ENCODE measurements around the gene FMNL2.
A peak's percentile ranks its signal among the peaks of the same experiment; 100 is the strongest.

The FMNL2 gene

DNA sequence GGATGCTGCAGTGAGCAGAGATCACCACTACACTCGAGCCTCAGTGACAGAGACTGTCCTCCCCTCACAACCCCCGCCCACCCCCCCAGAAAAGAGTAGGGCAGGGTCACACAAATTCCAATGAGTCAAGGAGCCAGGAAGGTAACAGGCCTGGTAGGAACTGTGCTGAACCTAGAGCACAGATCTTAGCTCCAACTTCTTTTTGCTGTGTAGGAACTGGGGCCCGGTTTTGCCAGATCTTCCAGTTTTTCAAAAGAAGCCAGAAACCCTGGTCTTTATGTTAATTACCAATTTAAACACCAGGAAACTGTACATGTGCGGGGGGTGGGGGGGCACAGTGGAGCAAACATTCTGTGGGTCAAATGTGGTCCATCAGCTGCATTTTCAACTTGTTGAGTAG is 311.3 kb downstream of the FMNL2 start:
- Mint-ChIP-seq H3K4me3 (no peak overlapping the region), H3K9me3 (no peaks in the 10 kb centered on the region), H3K27ac (no peak overlapping the region), H3K27me3 (no peaks in the 10 kb centered on the region), H3K36me3 (ENCODE audit: low read depth) (peaks cover 8% of the 10 kb centered on the region), H3K4me1 (ENCODE audit: low read depth) (no peaks in the 10 kb centered on the region)

DNA sequence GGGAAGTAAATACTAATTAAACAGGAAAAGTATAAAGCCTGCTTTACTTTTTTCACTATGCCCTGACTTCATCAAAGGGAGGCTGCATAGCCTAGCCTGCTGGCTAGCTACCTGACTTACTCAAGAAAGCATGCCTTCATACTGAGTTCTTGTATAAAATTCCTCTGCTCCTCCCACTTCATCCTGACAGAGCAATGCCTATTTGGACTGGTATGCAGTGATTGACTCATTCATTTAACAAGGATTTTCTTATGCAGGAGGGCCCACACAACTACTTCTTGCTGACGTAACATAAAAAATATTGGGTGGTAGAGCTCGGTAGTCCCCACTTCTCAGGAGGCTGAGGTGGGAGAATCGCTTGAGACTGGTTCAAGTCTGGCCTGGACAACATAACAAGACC is 311.8 kb downstream of the FMNL2 start:
- H3K4me1 Mint-ChIP-seq (ENCODE audit: low read depth) = no peaks in the 10 kb centered on the region
- no peaks in the 10 kb centered on the region for H3K9me3 Mint-ChIP-seq
- H3K27me3 Mint-ChIP-seq = no peaks in the 10 kb centered on the region
- H3K36me3 Mint-ChIP-seq (ENCODE audit: low read depth) = peaks cover 9% of the 10 kb centered on the region
- H3K4me3 Mint-ChIP-seq = no peak overlapping the region
- H3K27ac Mint-ChIP-seq = no peak overlapping the region

DNA sequence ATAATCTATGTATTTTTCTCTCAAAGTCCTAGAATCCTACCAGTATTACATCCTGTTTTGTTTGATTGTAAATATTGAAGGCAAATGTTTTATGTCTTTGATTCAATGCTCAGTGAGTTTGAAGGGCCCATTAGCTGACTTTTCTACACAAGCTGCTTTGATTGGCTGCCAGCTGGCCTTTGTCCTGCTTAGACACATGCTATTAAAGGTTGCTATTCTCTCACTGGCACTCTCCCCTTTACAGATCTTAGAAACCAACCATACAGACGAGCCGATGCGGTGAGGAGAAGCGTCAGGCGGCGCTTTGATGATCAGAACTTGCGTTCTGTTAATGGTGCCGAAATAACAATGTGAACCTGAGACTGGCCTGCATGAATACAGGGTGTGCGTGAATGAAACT is 312.6 kb downstream of the FMNL2 start:
- H3K9me3 Mint-ChIP-seq = no peaks in the 10 kb centered on the region
- no peaks in the 10 kb centered on the region for H3K4me1 Mint-ChIP-seq (ENCODE audit: low read depth)
- peaks cover 14% of the 10 kb centered on the region for H3K36me3 Mint-ChIP-seq (ENCODE audit: low read depth)
- no peaks in the 10 kb centered on the region for H3K27me3 Mint-ChIP-seq
- H3K27ac Mint-ChIP-seq = no peak overlapping the region
- no peak overlapping the region for H3K4me3 Mint-ChIP-seq

DNA sequence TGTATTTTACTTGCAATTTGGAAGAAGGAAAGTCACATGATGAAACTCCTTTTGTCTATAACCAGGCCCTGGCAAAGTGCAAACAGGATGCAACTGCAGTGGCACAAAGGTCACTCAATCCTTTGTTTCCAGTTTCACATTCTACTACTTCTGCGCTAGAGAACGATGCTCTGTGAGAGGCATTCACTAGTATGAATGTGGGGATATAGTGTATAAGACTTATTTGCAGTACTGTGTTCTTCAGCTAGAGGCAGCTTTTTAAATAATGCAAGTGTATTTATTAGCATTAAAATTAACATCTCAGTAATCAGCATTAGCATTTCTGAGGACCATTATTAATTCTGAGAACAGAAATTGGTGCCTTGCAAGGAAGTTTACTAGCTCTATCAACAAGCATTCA is 313.4 kb downstream of the FMNL2 start:
- Mint-ChIP-seq H3K27me3 (no peaks in the 10 kb centered on the region), H3K27ac (no peak overlapping the region)

DNA sequence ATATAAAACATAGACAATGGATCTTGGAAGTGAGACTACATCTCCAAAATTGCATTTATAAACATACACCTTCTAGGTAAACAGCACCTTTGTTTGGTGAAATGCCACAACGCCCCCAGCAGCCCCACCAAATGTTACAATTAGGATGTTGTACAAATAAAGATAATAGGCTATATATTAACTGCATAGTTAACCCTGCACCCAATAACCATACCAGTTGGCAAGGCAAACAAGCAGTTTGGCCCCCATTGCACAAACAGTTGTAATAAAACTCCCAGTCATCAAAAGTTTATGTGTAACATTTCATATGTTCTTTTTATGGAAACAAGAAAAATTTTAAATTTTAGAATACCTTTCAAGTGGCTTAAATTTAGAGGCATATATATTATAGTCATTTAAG is 315.0 kb downstream of the FMNL2 start:
- no peaks in the 10 kb centered on the region for H3K27me3 Mint-ChIP-seq
- no peaks in the 10 kb centered on the region for H3K9me3 Mint-ChIP-seq
- H3K4me3 Mint-ChIP-seq = no peak overlapping the region
- H3K4me1 Mint-ChIP-seq (ENCODE audit: low read depth) = no peaks in the 10 kb centered on the region
- peaks cover 32% of the 10 kb centered on the region for H3K36me3 Mint-ChIP-seq (ENCODE audit: low read depth)
- H3K27ac Mint-ChIP-seq = no peak overlapping the region

More for the DNA sequence above, 313.4 kb downstream of the FMNL2 start:
- no peaks in the 10 kb centered on the region for H3K4me1 Mint-ChIP-seq (ENCODE audit: low read depth)
- H3K9me3 Mint-ChIP-seq = no peaks in the 10 kb centered on the region
- no peak overlapping the region for H3K4me3 Mint-ChIP-seq
- H3K36me3 Mint-ChIP-seq (ENCODE audit: low read depth) = peaks cover 20% of the 10 kb centered on the region

DNA sequence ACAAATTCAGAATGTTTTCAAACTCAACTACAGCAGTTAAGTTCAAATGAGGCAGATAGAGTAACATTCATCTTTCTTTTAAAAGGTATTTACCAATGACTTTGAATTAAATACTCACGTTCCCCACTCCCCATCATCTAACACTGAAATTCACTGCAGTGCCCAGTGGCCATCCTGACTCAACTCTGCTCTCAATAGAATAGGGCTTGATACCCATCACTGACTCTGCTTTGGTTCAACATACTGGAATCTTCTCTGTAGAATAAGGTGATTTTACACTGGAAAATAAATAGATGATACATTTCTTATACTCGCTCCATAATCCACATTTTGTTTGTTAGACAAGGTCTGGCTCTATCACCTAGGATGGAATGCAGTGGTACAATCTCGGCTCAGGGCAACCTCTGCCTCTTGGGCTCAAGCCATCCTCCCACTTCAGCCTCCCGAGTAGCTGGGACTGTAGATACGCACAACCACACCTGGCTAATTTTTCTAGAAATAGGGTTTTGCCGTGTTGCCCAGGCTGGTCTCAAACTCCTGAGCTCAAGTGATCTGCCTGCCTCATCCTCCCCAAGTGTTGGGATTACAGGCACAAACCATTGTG is 315.9 kb downstream of the FMNL2 start:
- H3K4me3 Mint-ChIP-seq = no peak overlapping the region
- no peaks in the 10 kb centered on the region for H3K27me3 Mint-ChIP-seq
- peaks cover 39% of the 10 kb centered on the region for H3K36me3 Mint-ChIP-seq (ENCODE audit: low read depth)
- no peak overlapping the region for H3K27ac Mint-ChIP-seq
- H3K4me1 Mint-ChIP-seq (ENCODE audit: low read depth) = peaks cover 3% of the 10 kb centered on the region
- no peaks in the 10 kb centered on the region for H3K9me3 Mint-ChIP-seq

DNA sequence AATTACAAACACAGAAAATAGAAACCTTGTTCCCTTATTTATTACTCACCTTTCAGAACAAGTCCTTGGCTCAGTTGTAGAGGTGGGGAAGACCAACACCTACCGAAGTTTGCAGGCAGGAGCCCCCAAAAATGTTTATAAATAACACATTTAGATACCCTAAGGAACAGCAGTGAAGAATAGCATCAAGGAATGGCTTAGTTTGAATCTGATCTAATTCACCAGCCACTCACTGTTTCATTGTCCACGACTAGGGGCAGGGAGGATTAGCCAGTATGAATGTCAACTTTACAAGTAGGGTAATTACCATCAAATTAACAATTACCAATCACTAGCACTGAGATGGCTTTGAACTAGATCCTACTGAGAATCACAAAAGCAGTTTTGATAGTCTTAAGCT is 316.9 kb downstream of the FMNL2 start:
- H3K27me3 Mint-ChIP-seq = no peaks in the 10 kb centered on the region
- no peak overlapping the region for H3K27ac Mint-ChIP-seq
- H3K4me3 Mint-ChIP-seq = no peak overlapping the region
- H3K36me3 Mint-ChIP-seq (ENCODE audit: low read depth) = peaks cover 48% of the 10 kb centered on the region
- H3K9me3 Mint-ChIP-seq = no peaks in the 10 kb centered on the region
- H3K4me1 Mint-ChIP-seq (ENCODE audit: low read depth) = peaks cover 13% of the 10 kb centered on the region

DNA sequence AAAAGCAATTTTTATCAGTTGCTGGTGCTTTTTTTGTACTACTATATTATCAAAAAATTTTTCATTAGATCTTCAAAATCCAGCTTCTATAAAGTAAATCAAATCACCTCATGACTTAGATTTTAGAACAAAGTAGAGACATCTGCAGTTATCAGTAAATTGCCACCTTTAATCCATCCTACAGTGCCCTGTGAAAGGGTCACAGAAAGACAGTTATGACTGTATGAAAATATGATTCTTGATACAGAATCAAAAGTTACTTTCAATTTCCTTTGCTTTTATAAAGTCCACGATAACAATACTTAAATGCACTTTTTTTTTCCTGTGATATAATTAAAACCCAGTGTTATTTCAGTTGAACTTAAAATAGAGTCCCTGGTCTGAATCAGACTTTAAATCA is 320.9 kb downstream of the FMNL2 start:
- Mint-ChIP-seq H3K4me3 (no peak overlapping the region), H3K27ac (peak overlapping the region; percentile 67), H3K36me3 (ENCODE audit: low read depth) (peaks cover 76% of the 10 kb centered on the region), H3K4me1 (ENCODE audit: low read depth) (peaks cover 24% of the 10 kb centered on the region), H3K27me3 (no peaks in the 10 kb centered on the region), H3K9me3 (no peaks in the 10 kb centered on the region)

DNA sequence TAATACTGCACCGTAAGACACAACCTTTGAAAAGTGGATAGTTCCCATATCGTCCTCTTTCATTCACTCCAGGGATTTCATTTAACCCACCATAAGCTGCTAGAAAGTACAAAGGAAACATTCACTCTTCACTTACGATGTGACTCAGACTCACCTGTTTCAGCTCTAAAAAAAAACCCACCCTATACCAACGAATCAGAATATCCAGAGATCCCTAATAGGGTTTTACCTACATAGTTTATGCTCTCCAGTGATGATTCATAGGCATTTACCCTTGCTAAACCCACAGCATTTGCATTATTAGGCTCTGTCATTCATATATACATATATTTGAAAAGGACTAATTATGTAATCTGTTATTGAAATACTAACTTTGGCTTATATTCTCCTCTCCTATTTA is 322.1 kb downstream of the FMNL2 start:
- H3K9me3 Mint-ChIP-seq = no peaks in the 10 kb centered on the region

DNA sequence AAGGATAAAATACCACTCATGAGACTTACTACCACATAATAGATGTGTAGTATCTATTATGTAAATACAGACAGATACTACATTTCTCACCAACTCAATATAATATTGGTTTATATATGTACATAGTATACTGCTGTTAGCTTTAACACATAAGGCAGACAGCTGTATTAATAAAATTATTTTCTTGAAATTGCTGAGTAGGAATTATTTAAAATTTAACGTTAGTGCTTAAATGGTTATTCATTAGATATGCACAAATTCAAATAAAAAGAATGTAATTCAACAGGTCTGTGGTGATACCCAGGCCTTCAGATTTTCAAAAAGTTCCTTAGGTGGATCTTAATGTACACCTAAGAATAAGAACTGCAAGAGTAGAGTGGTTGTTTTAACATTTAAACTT is 323.2 kb downstream of the FMNL2 start:
- Mint-ChIP-seq H3K4me3 (no peak overlapping the region), H3K36me3 (ENCODE audit: low read depth) (peaks cover 80% of the 10 kb centered on the region), H3K4me1 (ENCODE audit: low read depth) (peaks cover 24% of the 10 kb centered on the region), H3K9me3 (no peaks in the 10 kb centered on the region), H3K27ac (no peak overlapping the region), H3K27me3 (no peaks in the 10 kb centered on the region)

More for the DNA sequence above, 322.1 kb downstream of the FMNL2 start:
- Mint-ChIP-seq H3K27ac (peak overlapping the region; percentile 18), H3K36me3 (ENCODE audit: low read depth) (peaks cover 80% of the 10 kb centered on the region), H3K27me3 (no peaks in the 10 kb centered on the region), H3K4me1 (ENCODE audit: low read depth) (peaks cover 24% of the 10 kb centered on the region), H3K4me3 (no peak overlapping the region)

DNA sequence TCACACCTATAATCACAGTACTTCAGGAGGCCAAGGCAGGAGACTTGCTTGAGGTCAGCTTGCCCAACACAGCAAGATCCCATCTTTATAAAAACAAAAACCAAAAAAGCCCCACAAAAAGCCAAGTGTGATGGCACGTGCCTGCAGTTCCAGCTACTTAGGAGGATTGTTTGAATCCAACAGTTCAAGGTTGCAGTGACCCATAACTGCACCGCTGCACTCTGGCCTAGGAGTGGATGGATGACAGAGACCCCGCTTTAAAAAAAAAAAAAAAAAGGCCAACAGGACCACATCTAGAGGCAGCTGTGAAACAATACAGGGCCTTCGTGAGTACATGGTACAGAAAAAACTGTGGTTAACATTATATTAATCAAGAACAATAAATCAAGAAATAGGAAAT is 326.1 kb downstream of the FMNL2 start:
- Mint-ChIP-seq H3K9me3 (no peaks in the 10 kb centered on the region), H3K27ac (no peak overlapping the region), H3K36me3 (ENCODE audit: low read depth) (peaks cover 83% of the 10 kb centered on the region), H3K4me3 (no peak overlapping the region), H3K4me1 (ENCODE audit: low read depth) (peaks cover 19% of the 10 kb centered on the region), H3K27me3 (no peaks in the 10 kb centered on the region)

DNA sequence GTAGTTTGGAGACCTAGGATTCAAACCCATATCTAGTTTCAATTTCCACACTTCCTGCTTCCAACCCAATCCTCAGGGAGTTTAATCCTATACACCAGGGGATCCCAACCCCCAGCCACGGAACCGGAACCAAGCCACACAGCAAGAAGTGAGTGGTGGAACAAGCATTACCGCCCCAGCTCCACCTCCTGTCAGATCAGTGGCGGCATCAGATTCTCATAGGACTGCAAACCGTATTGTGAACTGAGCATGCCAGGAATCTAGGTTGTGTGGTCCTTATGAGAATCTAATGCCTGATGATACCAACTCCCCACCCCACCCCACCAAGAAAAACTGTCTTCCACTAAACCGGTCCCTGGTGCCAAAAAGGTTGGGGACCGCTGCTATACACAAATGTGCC is 329.8 kb downstream of the FMNL2 start:
- Mint-ChIP-seq H3K27ac (no peak overlapping the region), H3K9me3 (no peaks in the 10 kb centered on the region), H3K27me3 (no peaks in the 10 kb centered on the region), H3K4me3 (no peak overlapping the region), H3K36me3 (ENCODE audit: low read depth) (peaks cover 85% of the 10 kb centered on the region), H3K4me1 (ENCODE audit: low read depth) (no peaks in the 10 kb centered on the region)

DNA sequence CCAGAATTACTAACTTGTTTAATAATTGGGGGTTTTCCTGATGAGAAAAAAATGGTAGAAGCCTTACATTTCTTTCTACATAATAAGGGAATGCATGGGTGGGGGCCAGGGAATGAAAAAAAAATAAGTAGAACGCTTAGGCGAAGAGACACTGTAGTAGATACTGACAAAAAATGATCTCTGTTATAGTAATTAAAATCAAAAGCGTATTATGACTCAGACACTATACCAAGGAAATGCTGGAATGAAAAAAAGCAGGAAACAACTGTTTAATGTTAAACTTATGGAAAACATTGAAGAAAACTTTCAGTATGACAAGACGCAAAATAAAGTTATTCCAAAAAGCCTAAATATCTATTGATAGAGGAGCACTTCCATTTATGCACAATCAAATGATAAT is 339.4 kb downstream of the FMNL2 start:
- H3K36me3 Mint-ChIP-seq (ENCODE audit: low read depth) = peaks cover 70% of the 10 kb centered on the region
- no peaks in the 10 kb centered on the region for H3K4me1 Mint-ChIP-seq (ENCODE audit: low read depth)
- no peak overlapping the region for H3K27ac Mint-ChIP-seq
- no peaks in the 10 kb centered on the region for H3K27me3 Mint-ChIP-seq
- no peak overlapping the region for H3K4me3 Mint-ChIP-seq
- no peaks in the 10 kb centered on the region for H3K9me3 Mint-ChIP-seq

DNA sequence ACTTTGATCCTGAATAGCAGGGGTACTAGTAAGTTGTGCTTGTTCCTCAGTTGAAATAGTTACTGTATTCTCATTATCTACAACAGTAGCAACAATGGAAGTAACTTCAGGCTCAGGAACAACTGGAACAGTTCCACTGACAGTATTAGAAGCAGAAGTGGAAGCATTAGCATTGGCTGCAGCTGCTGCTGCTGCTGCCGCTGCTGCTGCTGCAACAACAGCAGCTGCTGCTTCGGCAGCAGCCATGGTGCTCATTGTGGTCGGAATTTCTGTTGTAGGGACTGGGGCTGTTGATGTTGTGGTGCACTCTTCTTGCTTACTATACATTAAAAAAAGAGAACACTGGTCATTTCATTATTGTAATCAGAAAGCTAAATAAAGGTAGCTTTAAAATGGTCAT is 341.5 kb downstream of the FMNL2 start:
- no peak overlapping the region for H3K27ac Mint-ChIP-seq
- no peaks in the 10 kb centered on the region for H3K27me3 Mint-ChIP-seq
- H3K36me3 Mint-ChIP-seq (ENCODE audit: low read depth) = peaks cover 71% of the 10 kb centered on the region
- no peaks in the 10 kb centered on the region for H3K4me1 Mint-ChIP-seq (ENCODE audit: low read depth)
- H3K9me3 Mint-ChIP-seq = no peaks in the 10 kb centered on the region
- H3K4me3 Mint-ChIP-seq = no peak overlapping the region

DNA sequence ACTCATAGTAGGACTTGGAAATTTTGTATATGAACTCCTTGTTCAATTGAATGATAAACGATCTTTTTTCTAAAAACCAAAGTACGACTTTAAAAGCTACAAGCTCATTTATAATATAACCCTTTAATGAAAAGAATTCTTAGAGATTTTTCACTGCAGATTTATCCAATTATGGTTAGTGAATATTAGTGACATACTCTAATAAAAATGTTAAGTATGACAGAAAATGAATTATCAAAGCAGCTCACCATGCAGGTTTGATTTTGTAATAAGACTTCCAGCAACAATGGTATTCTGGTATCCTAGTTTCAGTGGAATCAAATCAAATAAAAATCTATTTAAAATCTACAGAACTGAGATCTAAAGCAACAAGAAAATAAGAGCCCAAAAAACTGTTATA is 343.8 kb downstream of the FMNL2 start:
- Mint-ChIP-seq H3K27ac (no peak overlapping the region), H3K9me3 (no peaks in the 10 kb centered on the region), H3K4me3 (no peak overlapping the region), H3K36me3 (ENCODE audit: low read depth) (peaks cover 57% of the 10 kb centered on the region), H3K27me3 (no peaks in the 10 kb centered on the region), H3K4me1 (ENCODE audit: low read depth) (peaks cover 6% of the 10 kb centered on the region)

DNA sequence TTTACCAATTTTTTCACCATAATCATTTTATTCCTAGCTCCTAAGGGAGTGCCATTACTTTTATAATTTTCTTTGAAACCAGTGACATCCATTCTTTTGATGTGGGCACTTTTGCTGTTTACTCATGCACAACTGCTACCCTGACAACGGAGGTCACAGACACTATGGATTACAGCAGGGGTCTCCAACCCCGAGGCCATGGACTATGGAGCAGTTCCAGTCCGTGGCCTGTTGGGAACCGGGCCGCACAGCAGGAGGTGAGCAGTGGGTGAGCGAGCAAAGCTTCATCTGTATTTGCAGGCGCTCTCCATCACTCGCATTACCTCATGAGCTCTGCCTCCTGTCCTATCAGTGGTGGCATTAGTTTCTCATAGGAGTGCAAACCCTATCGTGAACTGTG is 347.7 kb downstream of the FMNL2 start:
- peaks cover 57% of the 10 kb centered on the region for H3K36me3 Mint-ChIP-seq (ENCODE audit: low read depth)
- H3K27ac Mint-ChIP-seq = no peak overlapping the region
- H3K4me1 Mint-ChIP-seq (ENCODE audit: low read depth) = peaks cover 24% of the 10 kb centered on the region
- no peak overlapping the region for H3K4me3 Mint-ChIP-seq
- H3K27me3 Mint-ChIP-seq = no peaks in the 10 kb centered on the region
- no peaks in the 10 kb centered on the region for H3K9me3 Mint-ChIP-seq
